ENCODE data around the gene SLC35B1.
"Not testable (repeated sequence)": the region's sequence is repeated elsewhere in the genome, so short reads cannot be mapped to it uniquely, and the experiment has no call there.

Gene SLC35B1

GRCh38 chr17:49730785-49731434 is 23.1 kb upstream of the SLC35B1 start:
- TF ChIP-seq CTCF (conservative IDR thresholded peaks at IDR 0.05) (no peak), ZFX (IDR thresholded peaks at IDR 0.05) (no peak)
- H3K27ac ChIP-seq = no peak overlapping the region

GRCh38 chr17:49730078-49730784 is 22.5 kb upstream of the SLC35B1 start:
- H3K27ac ChIP-seq = no peak overlapping the region

GRCh38 chr17:49729069-49729468 is 21.3 kb upstream of the SLC35B1 start:
- TF ChIP-seq ZFX (IDR thresholded peaks at IDR 0.05) (no peak), CTCF (conservative IDR thresholded peaks at IDR 0.05) (no peak)
- no peak overlapping the region for H3K27ac ChIP-seq

More at GRCh38 chr17:49730078-49730784, 22.5 kb upstream of the SLC35B1 start:
- TF ChIP-seq CTCF (conservative IDR thresholded peaks at IDR 0.05) = no peak
- TF ChIP-seq ZFX (IDR thresholded peaks at IDR 0.05) = no peak

- TF ChIP-seq ZFX (IDR thresholded peaks at IDR 0.05) (no peak), CTCF (conservative IDR thresholded peaks at IDR 0.05) (no peak)
Measured at GRCh38 chr17:49728425-49728824, 20.7 kb upstream of the SLC35B1 start.

GRCh38 chr17:49727380-49727779 is 19.6 kb upstream of the SLC35B1 start:
- TF ChIP-seq CTCF (conservative IDR thresholded peaks at IDR 0.05) = no peak
- no peak for TF ChIP-seq ZFX (IDR thresholded peaks at IDR 0.05)
- no peak overlapping the region for H3K27ac ChIP-seq

More at GRCh38 chr17:49728425-49728824, 20.7 kb upstream of the SLC35B1 start:
- no peak overlapping the region for H3K27ac ChIP-seq

- H3K27ac ChIP-seq = no peak overlapping the region
- TF ChIP-seq CTCF (conservative IDR thresholded peaks at IDR 0.05) = no peak
- no peak for TF ChIP-seq ZFX (IDR thresholded peaks at IDR 0.05)
Measured at GRCh38 chr17:49725452-49726130, 17.8 kb upstream of the SLC35B1 start.

- H3K27ac ChIP-seq = not testable (repeated sequence)
Measured at GRCh38 chr17:49724552-49724951, 16.8 kb upstream of the SLC35B1 start.

Data from C4-2B (cell line).